OCI-LY3 (cell line): ENCODE measurements around the gene LMCD1.

Experiments used
- CTCF ChIP-seq: fragments of 200-600, 300-600 bp; sonication (generic); IDR thresholded peaks from 2 replicates; pipeline ENCODE4 v1.5.1; 2014; ENCODE audit warnings: antibody characterized with exemption, low read length, low read depth
- EZH2phosphoT487 ChIP-seq: fragments of 200-600 bp; shearing (Covaris generic); IDR thresholded peaks from 2 replicates; pipeline ENCODE4 v1.6.1; 2018; ENCODE audit warnings: antibody characterized with exemption, mixed run types, low read depth

- no peak for TF ChIP-seq CTCF
- TF ChIP-seq EZH2phosphoT487 = no peak
Measured at GRCh38 chr3:8557298-8557697, 55.7 kb downstream of the LMCD1 start.
